A549 (cell line): Measurements from ENCODE around the gene GRAMD1A.
"Not testable (repeated sequence)": the region's sequence is repeated elsewhere in the genome, so short reads cannot be mapped to it uniquely, and the experiment has no call there.

Source experiments
- CBX8 ChIP-seq: fragments of 200-600 bp; sonication (generic); IDR thresholded peaks from 2 replicates; pipeline ENCODE4 v1.6.1; 2016
- CEBPB ChIP-seq, 2 experiments: fragments of >200 bp in 1 of 2; sonication (Bioruptor Twin) in 1 of 2; formaldehyde crosslinking in 1 of 2; IDR thresholded peaks; 2 replicates each; pipeline ENCODE4 v1.6.1; 2012 to 2016
- CTCF ChIP-seq: fragments of >200 bp; sonication (Bioruptor Twin); formaldehyde crosslinking; IDR thresholded peaks from 3 replicates; pipeline ENCODE4 v1.5.1; 2016
- E2F6 ChIP-seq: IDR thresholded peaks from 2 replicates; pipeline ENCODE4 v1.6.1; 2012; ENCODE audit warnings: low read depth, borderline replicate concordance
- ESRRA ChIP-seq: fragments of 150-350 bp; IDR thresholded peaks from 2 replicates; pipeline ENCODE4 v1.6.1; 2014; ENCODE audit warnings: mild to moderate bottlenecking, low read length, borderline replicate concordance
- MAZ ChIP-seq: fragments of 150-350 bp; IDR thresholded peaks from 2 replicates; pipeline ENCODE4 v1.6.1; 2014; ENCODE audit warnings: antibody characterized with exemption, low read depth, low read length, borderline replicate concordance
- PBX3 ChIP-seq: IDR thresholded peaks from 2 replicates; pipeline ENCODE4 v1.6.1; 2012
- PHF8 ChIP-seq: fragments of 200-600 bp; sonication (generic); IDR thresholded peaks from 2 replicates; pipeline ENCODE4 v1.6.1; 2016; ENCODE audit warnings: low read depth, mild to moderate bottlenecking, antibody characterized with exemption, moderate library complexity, borderline replicate concordance
- POLR2A ChIP-seq: IDR thresholded peaks from 2 replicates; pipeline ENCODE4 v1.6.1; 2012; ENCODE audit warnings: mild to moderate bottlenecking, low read length
- RCOR1 ChIP-seq: fragments of 150-350 bp; IDR thresholded peaks from 2 replicates; pipeline ENCODE4 v1.6.1; 2014; ENCODE audit warnings: antibody characterized with exemption, low read length, low read depth
- REST ChIP-seq: fragments of 200-600 bp; sonication (generic); IDR thresholded peaks from 2 replicates; pipeline ENCODE4 v1.6.1; 2016; ENCODE audit warnings: antibody characterized with exemption, mild to moderate bottlenecking, moderate library complexity
- RFX5 ChIP-seq: fragments of 450-650 bp; IDR thresholded peaks from 2 replicates; pipeline ENCODE4 v1.7.1; 2014; ENCODE audit warnings: antibody characterized with exemption, mild to moderate bottlenecking, moderate library complexity
- TFCP2L1 ChIP-seq: fragments of 250-450 bp; sonication (Bioruptor Pico); IDR thresholded peaks from 2 replicates; pipeline ENCODE4 v1.5.0; 2021; ENCODE audit warnings: mild to moderate bottlenecking
- USF2 ChIP-seq: fragments of 450-650 bp; IDR thresholded peaks from 2 replicates; pipeline ENCODE4 v1.6.1; 2014; ENCODE audit warnings: antibody characterized with exemption

- not testable (repeated sequence) for TF ChIP-seq MAZ; POLR2A; CEBPB (IDR thresholded peaks at IDR 0.05); CTCF; RFX5; PBX3; TFCP2L1 (CRISPR knock-in tag); REST; USF2; ESRRA; PHF8; E2F6; RCOR1; CBX8
Observed at GRCh38 chr19:35050662-35051061, 50.5 kb downstream of the GRAMD1A start.
